ENCODE data around the gene IRGM.

GRCh38 chr5:150860246-150860821, 14.0 kb downstream of the IRGM start:
- no peak for TF ChIP-seq CTCF (IDR thresholded peaks at IDR 0.05)
- no peak for TF ChIP-seq POLR2A (IDR thresholded peaks at IDR 0.05)
- TF ChIP-seq POLR2AphosphoS5 (IDR thresholded peaks at IDR 0.05; ENCODE audit: insufficient read depth in 1 of 2, low read depth in 1 of 2), result no peak

Measured in vagina (tissue), 2 donors.